Right lobe of liver (tissue), 6 donors: ENCODE measurements around the gene L3MBTL2. TPM values are rescaled to one million over a fixed set of nuclear protein-coding genes. Genes with fewer than 3 reads are reported as not detected.

Experiments
- ATAC-seq, 4 donors: fragments of 200-7000 bp; cut with Tn5 transposase; one replicate each; pipeline ENCODE4 v1.9.1; 2020; ENCODE audit warnings: mild to moderate bottlenecking in 4 of 4, moderate library complexity in 4 of 4
- DNase-seq, 3 donors: peaks; one replicate each; pipeline ENCODE4 v3.0.0-alpha.2; 2020
- H3K27ac ChIP-seq, 3 donors: fragments of 200-600 bp; one replicate each; pipeline ENCODE4 v1.8.0; 2022
- H3K27me3 ChIP-seq, 2 donors: fragments of 200-600 bp; one replicate each; pipeline ENCODE4 v1.8.0; 2022
- H3K36me3 ChIP-seq, 4 donors: fragments of 200-600 bp; sonication (generic) in 1 of 4; one replicate each; pipeline versions ENCODE4 v1.5.1 to v1.8.0; 2017 to 2022; ENCODE audit warnings: control low read depth in 1 of 4
- H3K4me1 ChIP-seq, 4 donors: fragments of 200-600 bp; sonication (generic) in 1 of 4; one replicate each; pipeline versions ENCODE4 v1.5.1 to v1.8.0; 2017 to 2022; ENCODE audit warnings: control low read depth in 1 of 4
- H3K4me3 ChIP-seq, 3 donors: fragments of 200-600 bp; one replicate each; pipeline ENCODE4 v1.8.0; 2022
- H3K9me3 ChIP-seq, 4 donors: fragments of 200-600 bp; sonication (generic) in 1 of 4; one replicate each; pipeline versions ENCODE4 v1.5.1 to v1.8.0; 2017 to 2022; ENCODE audit warnings: control low read depth in 1 of 4
- POLR2A ChIP-seq: fragments of 450-650 bp; IDR thresholded peaks from one replicate; pipeline ENCODE4 v1.6.1; 2017; ENCODE audit warnings: antibody characterized with exemption, mild to moderate bottlenecking
- WGBS: methylation state at CpG from one replicate; pipeline ENCODE4 v1.1.6; 2018; ENCODE audit warnings: low coverage, low lambda C conversion rate; ENCODE audit not compliant: insufficient coverage; ENCODE audit errors: missing lambda C conversion rate; 5-methylcytosine and 5-hydroxymethylcytosine counted together
- intact Hi-C, 2 donors: fragments of 100-400 bp; cut with DNase I; formaldehyde crosslinking; loops; one replicate each; pipeline versions ENCODE4 v1.11.2 to v1.14.1; 2022
- total RNA-seq, 6 experiments: library from RNA; depleted of rRNA in 2 of 6; stranded (reverse); fragments of >200 nt in 2 of 6; fragmentation: NEBNext Ultra II Directional in 3 of 6; extraction: Animal tissue kit (Norgen Biotek cat#: 25700) in 3 of 6; gene quantifications; one replicate each; pipeline versions ENCODE4 v1.1.0 to v1.2.4, GENCODE V29; 2016 to 2023
- TF ChIP-seq, protein P1 (sequence below), 4 donors: fragments of 200-600 bp in 3 of 4; fragments of 450-650 bp in 1 of 4; IDR thresholded peaks; one replicate each; pipeline versions ENCODE4 v1.5.1 to v1.8.0; 2016 to 2022; ENCODE audit warnings: antibody characterized with exemption in 4 of 4, mild to moderate bottlenecking in 2 of 4
- donor health status: DM: no; HTN: yes; CAD: no.
- donor health status: DM: no; HTN: no; CAD: no.
- donor health status: DM: no; HTN: no; CAD: no.
- donor health status: DM: no; HTN: yes; CAD: no.
- donor health status: DM: no; HTN: yes; CAD: no.

Gene L3MBTL2
- total RNA-seq, 6 experiments from 2014 or later: 6.6 to 11.7 (median 10.4) TPM

DNA sequence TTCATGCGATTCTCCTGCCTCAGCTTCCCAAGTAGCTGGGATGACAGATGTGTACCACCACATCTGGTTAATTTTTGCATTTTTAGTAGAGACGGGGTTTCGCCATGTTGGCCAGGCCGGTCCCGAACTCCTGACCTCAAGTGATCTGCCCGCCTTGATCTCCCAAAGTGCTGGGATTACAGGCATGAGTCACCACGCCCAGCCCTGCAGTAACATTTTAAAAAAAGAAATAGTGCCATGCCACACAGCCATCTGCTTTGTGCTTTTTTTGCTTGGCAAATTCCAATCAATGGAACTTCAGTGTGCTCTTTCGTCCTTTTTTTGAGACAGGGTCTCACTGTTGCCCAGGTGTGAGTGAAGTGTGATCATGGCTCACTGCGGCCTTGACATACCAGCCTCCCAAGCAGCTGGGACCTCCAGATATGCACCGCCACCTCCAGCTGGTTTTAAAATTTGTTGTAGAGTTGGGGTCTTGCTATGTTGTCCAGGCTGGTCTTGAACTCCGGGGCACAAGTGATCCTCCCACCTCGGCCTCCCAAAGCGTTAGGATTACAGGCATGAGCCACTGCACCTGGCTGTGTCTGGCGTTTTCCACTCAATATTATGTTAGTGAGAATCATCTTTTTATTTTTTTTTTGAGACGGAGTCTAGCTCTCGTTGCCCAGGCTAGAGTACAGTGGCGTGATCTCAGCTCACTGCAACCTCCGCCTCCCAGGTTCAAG is 37.4 kb downstream of the L3MBTL2 start:
- WGBS: 90% methylated on average over 8 of the region's 18 CpGs
- no peak overlapping the region for H3K4me3 ChIP-seq

DNA sequence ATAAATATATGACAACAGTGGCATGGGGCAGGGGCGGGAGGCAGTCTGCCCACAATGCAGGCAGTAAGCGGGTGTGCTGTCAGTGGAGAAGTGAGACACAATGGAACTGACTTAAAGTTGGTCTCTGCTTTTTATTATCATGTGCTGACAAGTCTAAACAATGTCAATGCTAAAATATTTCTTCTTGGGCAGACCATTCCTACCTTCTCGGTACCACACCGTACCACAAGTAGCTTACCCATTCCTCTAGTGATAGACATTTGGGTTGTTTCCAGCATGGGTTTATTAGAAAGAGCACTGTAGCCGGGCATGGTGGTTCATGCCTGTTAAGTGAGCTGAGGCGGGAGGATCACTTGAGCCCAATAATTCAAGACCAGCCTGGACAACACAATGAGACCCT is 38.2 kb downstream of the L3MBTL2 start:
- intact Hi-C loops: loop anchor here in 1 of 2 donors (10.0 kb wide), 1 partner anchor 319 kb away; no protein-coding TSS in a partner anchor
- peaks cover 0 to 9% (median 2%) of the 10 kb centered on the region in 4 donors for H3K4me1 ChIP-seq
- H3K9me3 ChIP-seq: no peaks in the 10 kb centered on the region
- H3K27ac ChIP-seq: no peak overlapping the region
- no peaks in the 10 kb centered on the region for H3K27me3 ChIP-seq
- no peak for ATAC-seq
- no peak for DNase-seq
- WGBS: 93% methylated on average over 6 of the region's 6 CpGs
- no peak overlapping the region for H3K4me3 ChIP-seq
- no peak for TF ChIP-seq POLR2A
- TF ChIP-seq, protein P1, sequence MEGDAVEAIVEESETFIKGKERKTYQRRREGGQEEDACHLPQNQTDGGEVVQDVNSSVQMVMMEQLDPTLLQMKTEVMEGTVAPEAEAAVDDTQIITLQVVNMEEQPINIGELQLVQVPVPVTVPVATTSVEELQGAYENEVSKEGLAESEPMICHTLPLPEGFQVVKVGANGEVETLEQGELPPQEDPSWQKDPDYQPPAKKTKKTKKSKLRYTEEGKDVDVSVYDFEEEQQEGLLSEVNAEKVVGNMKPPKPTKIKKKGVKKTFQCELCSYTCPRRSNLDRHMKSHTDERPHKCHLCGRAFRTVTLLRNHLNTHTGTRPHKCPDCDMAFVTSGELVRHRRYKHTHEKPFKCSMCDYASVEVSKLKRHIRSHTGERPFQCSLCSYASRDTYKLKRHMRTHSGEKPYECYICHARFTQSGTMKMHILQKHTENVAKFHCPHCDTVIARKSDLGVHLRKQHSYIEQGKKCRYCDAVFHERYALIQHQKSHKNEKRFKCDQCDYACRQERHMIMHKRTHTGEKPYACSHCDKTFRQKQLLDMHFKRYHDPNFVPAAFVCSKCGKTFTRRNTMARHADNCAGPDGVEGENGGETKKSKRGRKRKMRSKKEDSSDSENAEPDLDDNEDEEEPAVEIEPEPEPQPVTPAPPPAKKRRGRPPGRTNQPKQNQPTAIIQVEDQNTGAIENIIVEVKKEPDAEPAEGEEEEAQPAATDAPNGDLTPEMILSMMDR (IDR thresholded peaks at IDR 0.05): no peak
- H3K36me3 ChIP-seq: peaks cover 0 to 2% (median 0%) of the 10 kb centered on the region in 4 donors

More for the DNA sequence above, 37.4 kb downstream of the L3MBTL2 start:
- Histone ChIP-seq H3K4me1 (peaks cover 0 to 8% (median 0%) of the 10 kb centered on the region in 4 donors), H3K27ac (no peak overlapping the region), H3K36me3 (peaks cover 0 to 2% (median 0%) of the 10 kb centered on the region in 4 donors), H3K27me3 (no peaks in the 10 kb centered on the region), H3K9me3 (no peaks in the 10 kb centered on the region)
- ATAC-seq: no peak
- no peak for DNase-seq
- intact Hi-C loops: loop anchor here in 1 of 2 donors (10.0 kb wide), 1 partner anchor 318 kb away; no protein-coding TSS in a partner anchor
- TF ChIP-seq, protein P1 (IDR thresholded peaks at IDR 0.05): no peak
- no peak for TF ChIP-seq POLR2A

DNA sequence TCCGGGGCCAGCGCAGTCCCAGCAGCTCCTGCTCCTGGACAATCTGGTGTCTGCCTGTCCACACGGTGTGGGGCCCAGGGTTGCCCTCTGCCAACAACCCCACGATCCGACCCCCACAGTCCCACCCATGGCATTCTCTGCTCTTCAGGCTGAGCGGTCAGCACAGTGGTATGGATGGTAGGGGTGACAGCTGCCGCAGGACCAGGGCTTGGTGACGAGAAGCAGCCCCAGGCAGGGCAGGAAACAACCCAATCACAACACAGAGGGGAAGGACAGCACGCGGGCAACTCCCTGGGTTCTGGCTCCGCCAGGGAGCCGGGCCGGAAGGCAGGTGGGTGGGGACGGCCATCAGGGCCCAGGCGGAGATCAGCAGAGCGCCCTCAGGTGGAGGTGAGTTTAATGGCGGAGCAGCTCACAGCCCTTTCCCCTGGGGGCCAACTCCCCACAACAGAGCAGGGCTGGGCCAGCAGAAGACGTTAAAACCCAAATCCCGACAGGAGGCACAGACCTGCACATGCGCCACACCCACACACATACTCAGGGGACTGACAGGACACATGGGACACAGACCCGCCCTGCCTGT is 40.9 kb downstream of the L3MBTL2 start:
- Histone ChIP-seq H3K36me3 (peaks cover 0 to 20% (median 7%) of the 10 kb centered on the region in 4 donors), H3K4me1 (peaks cover 0 to 17% (median 5%) of the 10 kb centered on the region in 4 donors), H3K27ac (no peak overlapping the region), H3K9me3 (no peaks in the 10 kb centered on the region), H3K27me3 (no peaks in the 10 kb centered on the region), H3K4me3 (no peak overlapping the region)
- no peak for TF ChIP-seq POLR2A
- TF ChIP-seq, protein P1 (IDR thresholded peaks at IDR 0.05): no peak
- no CpG with 5 or more reads among the region's 21 CpGs for WGBS
- ATAC-seq (no peak), DNase-seq (no peak)
- intact Hi-C loops: loop anchor here in 1 of 2 donors (10.0 kb wide), 1 partner anchor 321 kb away; no protein-coding TSS in a partner anchor

DNA sequence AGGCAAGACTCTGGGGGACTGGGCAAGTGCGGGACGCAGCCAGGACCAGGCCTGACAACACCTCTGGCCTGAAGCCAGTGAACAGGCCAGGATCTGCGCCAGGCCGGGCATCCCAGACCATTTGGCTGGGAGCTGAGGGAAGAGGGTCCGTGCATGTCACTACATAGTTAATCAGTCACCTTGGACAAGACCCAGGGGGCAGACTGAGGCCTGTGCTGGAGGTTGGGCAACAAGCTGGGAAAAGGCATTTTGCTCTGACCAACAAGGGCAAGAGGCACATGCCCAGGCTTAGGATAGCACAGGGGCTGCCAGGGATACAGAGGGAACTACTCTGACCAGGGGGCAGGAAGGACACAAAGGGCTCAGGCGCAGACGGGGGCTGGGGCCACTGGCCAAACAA is 42.6 kb downstream of the L3MBTL2 start:
- Histone ChIP-seq H3K36me3 (peaks cover 0 to 37% (median 15%) of the 10 kb centered on the region in 4 donors), H3K4me3 (no peak overlapping the region), H3K4me1 (peaks cover 0 to 17% (median 5%) of the 10 kb centered on the region in 4 donors), H3K27ac (peak overlapping the region in 2 of 3 donors; percentile 25 to 70), H3K9me3 (no peaks in the 10 kb centered on the region), H3K27me3 (no peaks in the 10 kb centered on the region)
- intact Hi-C loops: loop anchor here in 1 of 2 donors (10.0 kb wide), 1 partner anchor 323 kb away; no protein-coding TSS in a partner anchor
- TF ChIP-seq POLR2A: no peak
- TF ChIP-seq, protein P1 (IDR thresholded peaks at IDR 0.05): no peak
- whole genome bisulfite sequencing: 31% methylated on average over 6 of the region's 7 CpGs
- DNase-seq (peak; percentile 75 to 94 (median 87)), ATAC-seq (peak; percentile 84 to 91 (median 88))
